ENCODE data around the gene PNPLA7. TPM values are rescaled to one million over a fixed set of nuclear protein-coding genes. Genes with fewer than 3 reads are reported as not detected.

Gene PNPLA7
- total and polyA plus RNA-seq, 2 of the 13 experiments (the other 11 are each of a cell fraction or from before 2014, with no cell fraction given) = 0.42 to 1.5 TPM

DNA sequence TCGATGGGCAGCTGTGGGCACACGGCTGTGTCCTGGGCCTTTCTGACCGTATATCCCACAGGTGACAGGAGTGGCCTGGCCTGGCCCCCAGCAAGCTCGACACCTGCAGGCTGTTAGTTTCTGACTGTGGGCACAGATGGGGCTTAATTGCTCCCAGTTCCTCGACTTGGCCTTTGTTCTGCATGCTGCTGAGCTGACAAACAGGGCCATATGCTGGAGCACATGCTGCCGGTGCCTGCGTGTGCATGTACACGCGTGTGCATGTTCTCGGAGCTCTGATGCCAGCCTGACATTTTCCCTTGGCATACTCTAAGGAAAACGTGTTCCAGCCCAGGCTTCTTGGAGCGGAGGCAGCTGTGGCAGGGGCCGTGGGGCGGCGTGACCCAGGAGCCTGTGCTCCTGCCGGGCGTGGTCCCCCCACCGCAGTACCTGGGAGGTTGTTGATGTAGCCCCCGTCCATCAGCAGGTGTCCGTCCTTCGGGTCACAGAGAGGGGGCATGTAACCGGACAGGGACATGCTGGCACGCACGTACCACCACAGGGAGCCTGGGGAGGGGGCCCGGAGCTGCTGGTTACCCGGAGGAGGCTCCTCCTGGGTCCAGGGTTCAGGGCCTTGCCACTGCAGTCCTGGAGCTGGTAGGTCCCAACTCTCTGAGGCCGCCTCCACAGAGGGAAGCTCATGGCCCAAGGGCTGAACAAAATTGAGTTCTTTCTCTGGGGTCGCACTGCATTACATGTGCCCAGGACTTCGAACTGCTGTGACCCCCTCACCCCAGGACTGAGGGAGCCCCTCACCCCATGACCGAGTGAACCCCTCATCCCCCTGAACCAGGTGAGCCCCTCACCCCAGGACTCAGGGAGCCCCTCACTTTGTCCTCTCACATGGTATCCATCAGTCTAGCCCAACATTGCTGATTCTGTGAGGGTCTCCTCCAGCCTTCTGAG, 86.9 kb downstream of the PNPLA7 start (continued):
- TF ChIP-seq EEA1 (CRISPR knock-in tag; IDR thresholded peaks at IDR 0.05; ENCODE audit: borderline replicate concordance) (no peak), LCORL (IDR thresholded peaks at IDR 0.05) (no peak), LCORL (CRISPR knock-in tag; IDR thresholded peaks at IDR 0.05) (peak; percentile 90), ZNF891 (CRISPR knock-in tag; IDR thresholded peaks at IDR 0.05) (0 out of 2 replicates have a peak, but pooled peaks have one; percentile 19), MEIS2 (CRISPR knock-in tag; IDR thresholded peaks at IDR 0.05) (peak; percentile 78), CENPX (CRISPR knock-in tag; IDR thresholded peaks at IDR 0.05) (no peak), MTA1 (CRISPR knock-in tag; IDR thresholded peaks at IDR 0.05; ENCODE audit: borderline replicate concordance) (peak; percentile 64; the same call in 1 of the 2 replicates), ZFP41 (CRISPR knock-in tag; IDR thresholded peaks at IDR 0.05; ENCODE audit: borderline replicate concordance) (no peak), ZNF160 (CRISPR knock-in tag; IDR thresholded peaks at IDR 0.05) (peak; percentile 67; the same call in 1 of the 2 replicates), ZNF205 (CRISPR knock-in tag; IDR thresholded peaks at IDR 0.05) (peak; percentile 31; the same call in 1 of the 2 replicates), ARNT2 (CRISPR knock-in tag; IDR thresholded peaks at IDR 0.05; ENCODE audit: low read depth) (peak; percentile 81; the same call in 1 of the 2 replicates), LRRFIP1 (CRISPR knock-in tag; conservative IDR thresholded peaks at IDR 0.05) (no peak), FOXA3 (CRISPR knock-in tag; IDR thresholded peaks at IDR 0.05) (no peak; the same call in 1 of the 2 replicates), ZNF33A (CRISPR knock-in tag; IDR thresholded peaks at IDR 0.05; ENCODE audit: borderline replicate concordance) (0 out of 2 replicates have a peak, but pooled peaks have one; percentile 81), PBX3 (CRISPR knock-in tag; IDR thresholded peaks at IDR 0.05; ENCODE audit: borderline replicate concordance) (no peak), ZNF24 (IDR thresholded peaks at IDR 0.05) (no peak), TEAD3 (CRISPR knock-in tag; optimal IDR thresholded peaks at IDR 0.05; ENCODE audit: borderline replicate concordance) (peak; percentile 78), FOXK1 (CRISPR knock-in tag; IDR thresholded peaks at IDR 0.05; ENCODE audit: borderline replicate concordance, low read depth) (0 out of 2 replicates have a peak, but pooled peaks have one; percentile 9)
- TF ChIP-seq, protein P1, sequence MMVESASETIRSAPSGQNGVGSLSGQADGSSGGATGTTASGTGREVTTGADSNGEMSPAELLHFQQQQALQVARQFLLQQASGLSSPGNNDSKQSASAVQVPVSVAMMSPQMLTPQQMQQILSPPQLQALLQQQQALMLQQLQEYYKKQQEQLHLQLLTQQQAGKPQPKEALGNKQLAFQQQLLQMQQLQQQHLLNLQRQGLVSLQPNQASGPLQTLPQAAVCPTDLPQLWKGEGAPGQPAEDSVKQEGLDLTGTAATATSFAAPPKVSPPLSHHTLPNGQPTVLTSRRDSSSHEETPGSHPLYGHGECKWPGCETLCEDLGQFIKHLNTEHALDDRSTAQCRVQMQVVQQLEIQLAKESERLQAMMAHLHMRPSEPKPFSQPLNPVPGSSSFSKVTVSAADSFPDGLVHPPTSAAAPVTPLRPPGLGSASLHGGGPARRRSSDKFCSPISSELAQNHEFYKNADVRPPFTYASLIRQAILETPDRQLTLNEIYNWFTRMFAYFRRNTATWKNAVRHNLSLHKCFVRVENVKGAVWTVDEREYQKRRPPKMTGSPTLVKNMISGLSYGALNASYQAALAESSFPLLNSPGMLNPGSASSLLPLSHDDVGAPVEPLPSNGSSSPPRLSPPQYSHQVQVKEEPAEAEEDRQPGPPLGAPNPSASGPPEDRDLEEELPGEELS (CRISPR knock-in tag; IDR thresholded peaks at IDR 0.05) = peak; percentile 57

All from HepG2 (cell line).